ENCODE results near the gene GRP.

The GRP gene

DNA sequence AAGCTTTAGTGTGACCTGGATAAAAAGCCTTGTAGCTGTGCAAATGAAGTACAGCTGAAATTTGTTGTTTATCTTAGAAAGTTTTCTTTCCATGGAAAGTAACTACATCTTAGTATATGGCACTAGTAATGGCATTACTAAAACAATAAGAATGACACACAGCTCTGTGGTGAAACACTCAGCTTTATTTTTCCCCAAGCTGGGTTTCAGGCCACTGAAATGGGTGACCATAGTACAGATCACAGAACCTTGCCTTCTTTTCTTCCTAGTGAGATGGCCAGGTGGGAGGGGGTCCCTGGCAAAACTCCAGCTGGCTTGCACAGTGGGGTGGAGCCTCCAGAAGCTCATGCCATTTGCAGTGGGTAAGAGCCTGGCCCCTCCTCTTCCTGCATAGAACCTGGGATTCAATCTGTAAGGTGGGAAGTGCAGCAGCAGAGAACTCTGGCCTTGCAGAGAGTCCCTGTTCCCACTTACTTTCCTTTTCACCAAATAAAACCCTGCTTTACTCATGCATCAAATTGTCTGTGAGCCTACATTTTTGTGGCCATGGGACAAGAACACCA, 17.6 kb upstream of the GRP start:
- no peak overlapping the region for H3K9ac ChIP-seq (ENCODE audit: low read length)
- H3K9me3 ChIP-seq (ENCODE audit: low read length): no peaks in the 10 kb centered on the region
- no peaks in the 10 kb centered on the region for H3K27me3 ChIP-seq (ENCODE audit: control insufficient read depth in 1 of 2, insufficient read depth in 2 of 2, low read length in 2 of 2)
- H3K4me3 ChIP-seq (ENCODE audit: low read depth in 1 of 2, low read length in 2 of 2): no peak overlapping the region
- H3K4me1 ChIP-seq (ENCODE audit: insufficient read depth, low read length): no peaks in the 10 kb centered on the region
- H3K27ac ChIP-seq (ENCODE audit: low read depth, low read length): no peak overlapping the region
- H3K36me3 ChIP-seq (ENCODE audit: insufficient read depth, low read length): no peaks in the 10 kb centered on the region

GRCh38 chr18:59207506-59207905, 12.5 kb upstream of the GRP start:
- Histone ChIP-seq H3K36me3 (ENCODE audit: insufficient read depth, low read length) (no peaks in the 10 kb centered on the region), H3K9ac (ENCODE audit: low read length) (no peak overlapping the region), H3K27ac (ENCODE audit: low read depth, low read length) (no peak overlapping the region), H3K27me3 (ENCODE audit: control insufficient read depth in 1 of 2, insufficient read depth in 2 of 2, low read length in 2 of 2) (no peaks in the 10 kb centered on the region), H3K9me3 (ENCODE audit: low read length) (no peaks in the 10 kb centered on the region), H3K4me1 (ENCODE audit: insufficient read depth, low read length) (no peaks in the 10 kb centered on the region), H3K4me3 (ENCODE audit: low read depth in 1 of 2, low read length in 2 of 2) (no peak overlapping the region)

- no peak overlapping the region for H3K9ac ChIP-seq (ENCODE audit: low read length)
- H3K9me3 ChIP-seq (ENCODE audit: low read length): no peaks in the 10 kb centered on the region
- no peaks in the 10 kb centered on the region for H3K4me1 ChIP-seq (ENCODE audit: insufficient read depth, low read length)
- no peaks in the 10 kb centered on the region for H3K36me3 ChIP-seq (ENCODE audit: insufficient read depth, low read length)
- no peaks in the 10 kb centered on the region for H3K27me3 ChIP-seq (ENCODE audit: control insufficient read depth in 1 of 2, insufficient read depth in 2 of 2, low read length in 2 of 2)
- no peak overlapping the region for H3K4me3 ChIP-seq (ENCODE audit: low read depth in 1 of 2, low read length in 2 of 2)
- no peak overlapping the region for H3K27ac ChIP-seq (ENCODE audit: low read depth, low read length)
Measured at GRCh38 chr18:59208602-59209125, 11.3 kb upstream of the GRP start.

DNA sequence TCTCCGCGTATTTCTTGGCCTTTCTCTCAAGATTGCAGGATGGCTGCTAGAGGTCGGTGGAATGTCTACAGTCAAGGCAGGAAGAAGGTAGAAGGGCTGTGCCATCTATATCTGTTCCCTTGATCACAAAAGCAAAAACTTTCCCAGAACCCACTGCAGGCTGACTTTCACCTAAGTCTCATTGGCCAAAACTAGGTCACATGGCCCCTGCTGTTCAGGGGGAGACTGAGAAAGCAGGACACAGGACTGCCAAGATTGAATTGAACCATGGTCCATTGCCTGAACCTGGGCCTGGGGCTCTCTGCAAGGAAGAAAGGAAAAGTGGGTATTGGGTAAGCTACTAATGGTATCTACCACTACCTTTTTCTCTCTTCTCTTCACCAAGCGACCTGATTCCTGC, 9.7 kb upstream of the GRP start:
- no peaks in the 10 kb centered on the region for H3K27me3 ChIP-seq (ENCODE audit: control insufficient read depth in 1 of 2, insufficient read depth in 2 of 2, low read length in 2 of 2)

DNA sequence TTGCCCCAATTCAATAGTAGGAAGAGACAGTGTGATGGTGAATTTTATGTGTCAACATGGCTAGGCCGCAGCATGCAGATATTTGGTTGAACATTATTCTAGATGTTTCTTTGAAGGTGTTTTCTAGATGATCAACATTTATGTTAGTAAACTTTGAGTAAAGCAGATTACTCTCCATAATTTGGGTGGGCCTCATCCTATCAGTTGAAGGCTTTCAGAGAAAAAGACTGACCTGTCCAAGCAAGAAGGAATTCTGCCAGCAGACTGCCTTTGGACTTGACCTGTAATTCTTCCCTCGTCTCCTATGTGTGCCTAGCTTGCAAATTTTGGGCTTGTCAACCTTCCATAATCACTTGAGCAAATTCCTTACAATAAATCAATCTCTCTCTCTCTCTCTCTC, 8.3 kb upstream of the GRP start:
- Histone ChIP-seq H3K9me3 (ENCODE audit: low read length) (no peaks in the 10 kb centered on the region), H3K36me3 (ENCODE audit: insufficient read depth, low read length) (no peaks in the 10 kb centered on the region), H3K9ac (ENCODE audit: low read length) (no peak overlapping the region), H3K4me3 (ENCODE audit: low read depth in 1 of 2, low read length in 2 of 2) (no peak overlapping the region), H3K4me1 (ENCODE audit: insufficient read depth, low read length) (no peaks in the 10 kb centered on the region), H3K27me3 (ENCODE audit: control insufficient read depth in 1 of 2, insufficient read depth in 2 of 2, low read length in 2 of 2) (no peaks in the 10 kb centered on the region), H3K27ac (ENCODE audit: low read depth, low read length) (no peak overlapping the region)

More for the DNA sequence above, 9.7 kb upstream of the GRP start:
- H3K9ac ChIP-seq (ENCODE audit: low read length): no peak overlapping the region
- H3K36me3 ChIP-seq (ENCODE audit: insufficient read depth, low read length): no peaks in the 10 kb centered on the region
- no peaks in the 10 kb centered on the region for H3K4me1 ChIP-seq (ENCODE audit: insufficient read depth, low read length)
- H3K27ac ChIP-seq (ENCODE audit: low read depth, low read length): no peak overlapping the region
- no peak overlapping the region for H3K4me3 ChIP-seq (ENCODE audit: low read depth in 1 of 2, low read length in 2 of 2)
- H3K9me3 ChIP-seq (ENCODE audit: low read length): no peaks in the 10 kb centered on the region

DNA sequence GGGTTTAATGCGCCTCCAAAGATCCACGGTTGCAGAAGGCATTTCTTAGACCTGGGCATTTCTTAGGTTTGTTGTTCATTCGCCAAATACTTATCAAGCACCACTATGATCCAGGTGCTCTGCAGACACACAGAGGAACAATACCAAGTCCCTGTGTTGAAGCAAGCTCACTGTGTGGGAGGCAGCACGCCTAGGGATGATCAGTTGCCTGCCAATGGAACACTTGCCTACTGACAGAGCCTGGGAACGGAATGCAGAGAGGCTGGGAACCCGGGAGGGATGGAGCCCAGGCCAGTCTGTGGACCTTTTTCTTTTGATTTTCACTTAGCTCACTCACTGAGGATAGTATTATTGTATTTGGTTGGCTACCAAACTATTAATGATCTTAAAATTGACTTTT, 1.9 kb upstream of the GRP start:
- no peak overlapping the region for H3K27ac ChIP-seq (ENCODE audit: low read depth, low read length)
- no peaks in the 10 kb centered on the region for H3K9me3 ChIP-seq (ENCODE audit: low read length)
- H3K9ac ChIP-seq (ENCODE audit: low read length): no peak overlapping the region
- peaks cover 4 to 26% of the 10 kb centered on the region in 2 donors for H3K27me3 ChIP-seq (ENCODE audit: control insufficient read depth in 1 of 2, insufficient read depth in 2 of 2, low read length in 2 of 2)
- no peaks in the 10 kb centered on the region for H3K36me3 ChIP-seq (ENCODE audit: insufficient read depth, low read length)
- no peak overlapping the region for H3K4me3 ChIP-seq (ENCODE audit: low read depth in 1 of 2, low read length in 2 of 2)
- H3K4me1 ChIP-seq (ENCODE audit: insufficient read depth, low read length): no peaks in the 10 kb centered on the region

GRCh38 chr18:59220164-59220783, 316 bp downstream of the GRP start:
- Histone ChIP-seq H3K36me3 (ENCODE audit: insufficient read depth, low read length) (no peaks in the 10 kb centered on the region), H3K27ac (ENCODE audit: low read depth, low read length) (no peak overlapping the region), H3K9ac (ENCODE audit: low read length) (no peak overlapping the region), H3K4me3 (ENCODE audit: low read depth in 1 of 2, low read length in 2 of 2) (no peak overlapping the region), H3K27me3 (ENCODE audit: control insufficient read depth in 1 of 2, insufficient read depth in 2 of 2, low read length in 2 of 2) (peaks cover 4 to 26% of the 10 kb centered on the region in 2 donors), H3K4me1 (ENCODE audit: insufficient read depth, low read length) (no peaks in the 10 kb centered on the region), H3K9me3 (ENCODE audit: low read length) (no peaks in the 10 kb centered on the region)

GRCh38 chr18:59220784-59221765, 1.1 kb downstream of the GRP start:
- H3K4me3 ChIP-seq (ENCODE audit: low read depth in 1 of 2, low read length in 2 of 2): no peak overlapping the region
- no peaks in the 10 kb centered on the region for H3K9me3 ChIP-seq (ENCODE audit: low read length)

GRCh38 chr18:59222341-59222740, 2.4 kb downstream of the GRP start:
- H3K27ac ChIP-seq (ENCODE audit: low read depth, low read length): no peak overlapping the region
- no peak overlapping the region for H3K4me3 ChIP-seq (ENCODE audit: low read depth in 1 of 2, low read length in 2 of 2)
- no peaks in the 10 kb centered on the region for H3K4me1 ChIP-seq (ENCODE audit: insufficient read depth, low read length)
- peaks cover 4 to 26% of the 10 kb centered on the region in 2 donors for H3K27me3 ChIP-seq (ENCODE audit: control insufficient read depth in 1 of 2, insufficient read depth in 2 of 2, low read length in 2 of 2)
- no peaks in the 10 kb centered on the region for H3K36me3 ChIP-seq (ENCODE audit: insufficient read depth, low read length)
- H3K9ac ChIP-seq (ENCODE audit: low read length): no peak overlapping the region
- no peaks in the 10 kb centered on the region for H3K9me3 ChIP-seq (ENCODE audit: low read length)

More at GRCh38 chr18:59220784-59221765, 1.1 kb downstream of the GRP start:
- Histone ChIP-seq H3K9ac (ENCODE audit: low read length) (no peak overlapping the region), H3K27ac (ENCODE audit: low read depth, low read length) (no peak overlapping the region), H3K27me3 (ENCODE audit: control insufficient read depth in 1 of 2, insufficient read depth in 2 of 2, low read length in 2 of 2) (peaks cover 4 to 26% of the 10 kb centered on the region in 2 donors), H3K36me3 (ENCODE audit: insufficient read depth, low read length) (no peaks in the 10 kb centered on the region), H3K4me1 (ENCODE audit: insufficient read depth, low read length) (no peaks in the 10 kb centered on the region)

DNA sequence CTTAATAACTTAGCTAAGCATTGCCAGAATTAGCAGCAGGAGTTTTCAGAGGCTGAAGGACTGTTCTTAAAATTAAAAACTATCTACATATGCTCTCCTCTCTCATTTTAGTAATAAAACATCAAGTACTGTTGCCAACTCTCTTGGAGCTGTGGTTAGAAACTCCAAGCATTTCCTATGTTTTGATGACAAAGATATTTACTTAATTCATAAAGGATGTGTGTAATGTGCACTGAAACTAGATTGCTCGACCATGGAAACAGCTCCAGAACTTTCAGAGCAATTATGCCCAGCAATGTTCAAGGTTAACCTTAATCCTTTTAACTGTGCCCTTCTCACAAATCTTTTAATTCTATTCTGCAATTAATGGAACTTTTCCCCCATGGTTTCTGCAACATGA, 8.4 kb downstream of the GRP start:
- Histone ChIP-seq H3K9ac (ENCODE audit: low read length) (no peak overlapping the region), H3K27ac (ENCODE audit: low read depth, low read length) (no peak overlapping the region), H3K36me3 (ENCODE audit: insufficient read depth, low read length) (no peaks in the 10 kb centered on the region), H3K27me3 (ENCODE audit: control insufficient read depth in 1 of 2, insufficient read depth in 2 of 2, low read length in 2 of 2) (no peaks in the 10 kb centered on the region), H3K9me3 (ENCODE audit: low read length) (no peaks in the 10 kb centered on the region), H3K4me3 (ENCODE audit: low read depth in 1 of 2, low read length in 2 of 2) (no peak overlapping the region), H3K4me1 (ENCODE audit: insufficient read depth, low read length) (no peaks in the 10 kb centered on the region)

- no peak overlapping the region for H3K9ac ChIP-seq (ENCODE audit: low read length)
Measured at GRCh38 chr18:59229191-59229590, 9.2 kb downstream of the GRP start.

More at GRCh38 chr18:59229191-59229590, 9.2 kb downstream of the GRP start:
- H3K27ac ChIP-seq (ENCODE audit: low read depth, low read length): no peak overlapping the region
- no peaks in the 10 kb centered on the region for H3K9me3 ChIP-seq (ENCODE audit: low read length)
- H3K27me3 ChIP-seq (ENCODE audit: control insufficient read depth in 1 of 2, insufficient read depth in 2 of 2, low read length in 2 of 2): no peaks in the 10 kb centered on the region
- H3K36me3 ChIP-seq (ENCODE audit: insufficient read depth, low read length): no peaks in the 10 kb centered on the region
- H3K4me1 ChIP-seq (ENCODE audit: insufficient read depth, low read length): no peaks in the 10 kb centered on the region
- no peak overlapping the region for H3K4me3 ChIP-seq (ENCODE audit: low read depth in 1 of 2, low read length in 2 of 2)
